GM18861 (cell line): Measurements from ENCODE around the gene VWA2.
A peak's percentile ranks its signal among the peaks of the same experiment; 100 is the strongest.

Experiments used
- ATAC-seq: cut with Tn5 transposase; IDR thresholded peaks from one replicate; pipeline ENCODE4 v1.9.1; 2021; ENCODE audit not compliant: unreplicated experiment

VWA2 gene

GRCh38 chr10:114239117-114239993 lies at the start of gene VWA2:
Gene VWA2, plus strand, starts transcription at chr10:114239254. Its CDS starts 9,460 bp downstream, at chr10:114248714.
- no peak for ATAC-seq

- ATAC-seq, result no peak
Observed at GRCh38 chr10:114189700-114190099, 49.4 kb upstream of the VWA2 start.

- peak; percentile 94 for ATAC-seq
Observed at GRCh38 chr10:114195079-114195478, 44.0 kb upstream of the VWA2 start.

- no peak for ATAC-seq
Observed at GRCh38 chr10:114199239-114199638, 39.8 kb upstream of the VWA2 start.

GRCh38 chr10:114202812-114203211 lies 36.2 kb upstream of the VWA2 start:
- no peak for ATAC-seq

- ATAC-seq, result no peak
Observed at GRCh38 chr10:114206902-114207301, 32.2 kb upstream of the VWA2 start.

- ATAC-seq, result no peak
Observed at GRCh38 chr10:114207349-114207748, 31.7 kb upstream of the VWA2 start.

GRCh38 chr10:114208351-114208750 lies 30.7 kb upstream of the VWA2 start:
- ATAC-seq, result no peak

- ATAC-seq, result no peak
Observed at GRCh38 chr10:114212153-114212552, 26.9 kb upstream of the VWA2 start.

GRCh38 chr10:114215033-114215432 lies 24.0 kb upstream of the VWA2 start:
- no peak for ATAC-seq

- ATAC-seq, result no peak
Observed at GRCh38 chr10:114220281-114220680, 18.8 kb upstream of the VWA2 start.

GRCh38 chr10:114221235-114221634 lies 17.8 kb upstream of the VWA2 start:
- ATAC-seq, result no peak

GRCh38 chr10:114223066-114223465 lies 16.0 kb upstream of the VWA2 start:
- ATAC-seq, result no peak

GRCh38 chr10:114228156-114228555 lies 10.9 kb upstream of the VWA2 start:
- ATAC-seq, result no peak

GRCh38 chr10:114232561-114233176 lies 6.4 kb upstream of the VWA2 start:
- no peak for ATAC-seq

GRCh38 chr10:114233482-114233881 lies 5.6 kb upstream of the VWA2 start:
- ATAC-seq, result no peak

GRCh38 chr10:114234132-114234531 lies 4.9 kb upstream of the VWA2 start:
- ATAC-seq, result no peak

GRCh38 chr10:114239994-114240345 lies 916 bp downstream of the VWA2 start:
- no peak for ATAC-seq

- no peak for ATAC-seq
Observed at GRCh38 chr10:114242235-114242634, 3.2 kb downstream of the VWA2 start.

GRCh38 chr10:114243661-114244060 lies 4.6 kb downstream of the VWA2 start:
- no peak for ATAC-seq

- no peak for ATAC-seq
Observed at GRCh38 chr10:114244126-114244525, 5.1 kb downstream of the VWA2 start.

- ATAC-seq, result no peak
Observed at GRCh38 chr10:114245121-114245791, 6.2 kb downstream of the VWA2 start.
